Stimulated activated CD4-positive, alpha-beta T cell treated with anti-CD3 and anti-CD28 coated beads, Interleukin-4, amount 100 ng/mL, for 24 hours (primary cell): ENCODE data around the gene STRBP.

Experiments
- DNase-seq: peaks from one replicate; pipeline ENCODE4 v3.0.0-alpha.2; 2020

Gene STRBP

GRCh38 chr9:123120953-123121352 lies 147.4 kb downstream of the STRBP start:
- no peak for DNase-seq

- no peak for DNase-seq
Measured at GRCh38 chr9:123120131-123120530, 148.3 kb downstream of the STRBP start.

- no peak for DNase-seq
Measured at GRCh38 chr9:123119566-123119965, 148.8 kb downstream of the STRBP start.

GRCh38 chr9:123116036-123116435 lies 152.3 kb downstream of the STRBP start:
- DNase-seq = no peak

GRCh38 chr9:123115146-123115913 lies 153.1 kb downstream of the STRBP start:
- DNase-seq = no peak

GRCh38 chr9:123113185-123113584 lies 155.2 kb downstream of the STRBP start:
- no peak for DNase-seq

- no peak for DNase-seq
Measured at GRCh38 chr9:123112015-123112975, 156.1 kb downstream of the STRBP start.

GRCh38 chr9:123111427-123112014 lies 156.9 kb downstream of the STRBP start:
- no peak for DNase-seq

- DNase-seq = no peak
Measured at GRCh38 chr9:123109540-123110279, 158.7 kb downstream of the STRBP start.

- no peak for DNase-seq
Measured at GRCh38 chr9:123108976-123109375, 159.4 kb downstream of the STRBP start.

- no peak for DNase-seq
Measured at GRCh38 chr9:123107639-123108285, 160.6 kb downstream of the STRBP start.

GRCh38 chr9:123105490-123105889 lies 162.9 kb downstream of the STRBP start:
- no peak for DNase-seq

- no peak for DNase-seq
Measured at GRCh38 chr9:123104807-123105206, 163.6 kb downstream of the STRBP start.

- no peak for DNase-seq
Measured at GRCh38 chr9:123102375-123103113, 165.8 kb downstream of the STRBP start.

GRCh38 chr9:123099548-123099947 lies 168.8 kb downstream of the STRBP start:
- no peak for DNase-seq

- DNase-seq = no peak
Measured at GRCh38 chr9:123099042-123099441, 169.3 kb downstream of the STRBP start.

- no peak for DNase-seq
Measured at GRCh38 chr9:123098096-123098459, 170.3 kb downstream of the STRBP start.

- no peak for DNase-seq
Measured at GRCh38 chr9:123097430-123098095, 170.8 kb downstream of the STRBP start.

GRCh38 chr9:123096987-123097386 lies 171.4 kb downstream of the STRBP start:
- no peak for DNase-seq

GRCh38 chr9:123093141-123093540 lies 175.2 kb downstream of the STRBP start:
- no peak for DNase-seq

- DNase-seq = no peak
Measured at GRCh38 chr9:123091459-123091858, 176.9 kb downstream of the STRBP start.
